ENCODE measurements around the gene NDUFB11.

DNA sequence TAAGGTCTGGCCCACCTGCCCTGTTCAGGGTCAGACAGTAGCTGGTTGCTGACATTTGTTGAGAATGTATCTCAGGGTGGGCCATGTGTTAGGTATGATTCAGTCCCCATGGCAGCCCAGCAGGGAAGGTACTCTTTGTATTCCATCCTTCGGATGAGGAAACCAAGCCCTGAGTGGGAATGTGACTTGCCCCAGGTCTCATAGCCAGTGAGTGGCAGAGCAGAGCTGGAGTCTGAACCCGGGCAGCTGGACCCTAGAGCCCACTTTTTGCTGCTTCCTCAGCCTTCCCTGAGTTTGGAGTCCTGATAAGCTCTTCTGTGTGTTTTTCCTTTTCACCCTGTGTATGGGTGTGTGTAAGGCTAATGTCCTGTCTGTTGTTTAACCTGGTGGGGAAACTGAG, 27.5 kb upstream of the NDUFB11 start:
- TF ChIP-seq, protein P1, sequence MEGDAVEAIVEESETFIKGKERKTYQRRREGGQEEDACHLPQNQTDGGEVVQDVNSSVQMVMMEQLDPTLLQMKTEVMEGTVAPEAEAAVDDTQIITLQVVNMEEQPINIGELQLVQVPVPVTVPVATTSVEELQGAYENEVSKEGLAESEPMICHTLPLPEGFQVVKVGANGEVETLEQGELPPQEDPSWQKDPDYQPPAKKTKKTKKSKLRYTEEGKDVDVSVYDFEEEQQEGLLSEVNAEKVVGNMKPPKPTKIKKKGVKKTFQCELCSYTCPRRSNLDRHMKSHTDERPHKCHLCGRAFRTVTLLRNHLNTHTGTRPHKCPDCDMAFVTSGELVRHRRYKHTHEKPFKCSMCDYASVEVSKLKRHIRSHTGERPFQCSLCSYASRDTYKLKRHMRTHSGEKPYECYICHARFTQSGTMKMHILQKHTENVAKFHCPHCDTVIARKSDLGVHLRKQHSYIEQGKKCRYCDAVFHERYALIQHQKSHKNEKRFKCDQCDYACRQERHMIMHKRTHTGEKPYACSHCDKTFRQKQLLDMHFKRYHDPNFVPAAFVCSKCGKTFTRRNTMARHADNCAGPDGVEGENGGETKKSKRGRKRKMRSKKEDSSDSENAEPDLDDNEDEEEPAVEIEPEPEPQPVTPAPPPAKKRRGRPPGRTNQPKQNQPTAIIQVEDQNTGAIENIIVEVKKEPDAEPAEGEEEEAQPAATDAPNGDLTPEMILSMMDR (IDR thresholded peaks at IDR 0.05; ENCODE audit: insufficient read depth, low read length): no peak
- TF ChIP-seq, protein P2, sequence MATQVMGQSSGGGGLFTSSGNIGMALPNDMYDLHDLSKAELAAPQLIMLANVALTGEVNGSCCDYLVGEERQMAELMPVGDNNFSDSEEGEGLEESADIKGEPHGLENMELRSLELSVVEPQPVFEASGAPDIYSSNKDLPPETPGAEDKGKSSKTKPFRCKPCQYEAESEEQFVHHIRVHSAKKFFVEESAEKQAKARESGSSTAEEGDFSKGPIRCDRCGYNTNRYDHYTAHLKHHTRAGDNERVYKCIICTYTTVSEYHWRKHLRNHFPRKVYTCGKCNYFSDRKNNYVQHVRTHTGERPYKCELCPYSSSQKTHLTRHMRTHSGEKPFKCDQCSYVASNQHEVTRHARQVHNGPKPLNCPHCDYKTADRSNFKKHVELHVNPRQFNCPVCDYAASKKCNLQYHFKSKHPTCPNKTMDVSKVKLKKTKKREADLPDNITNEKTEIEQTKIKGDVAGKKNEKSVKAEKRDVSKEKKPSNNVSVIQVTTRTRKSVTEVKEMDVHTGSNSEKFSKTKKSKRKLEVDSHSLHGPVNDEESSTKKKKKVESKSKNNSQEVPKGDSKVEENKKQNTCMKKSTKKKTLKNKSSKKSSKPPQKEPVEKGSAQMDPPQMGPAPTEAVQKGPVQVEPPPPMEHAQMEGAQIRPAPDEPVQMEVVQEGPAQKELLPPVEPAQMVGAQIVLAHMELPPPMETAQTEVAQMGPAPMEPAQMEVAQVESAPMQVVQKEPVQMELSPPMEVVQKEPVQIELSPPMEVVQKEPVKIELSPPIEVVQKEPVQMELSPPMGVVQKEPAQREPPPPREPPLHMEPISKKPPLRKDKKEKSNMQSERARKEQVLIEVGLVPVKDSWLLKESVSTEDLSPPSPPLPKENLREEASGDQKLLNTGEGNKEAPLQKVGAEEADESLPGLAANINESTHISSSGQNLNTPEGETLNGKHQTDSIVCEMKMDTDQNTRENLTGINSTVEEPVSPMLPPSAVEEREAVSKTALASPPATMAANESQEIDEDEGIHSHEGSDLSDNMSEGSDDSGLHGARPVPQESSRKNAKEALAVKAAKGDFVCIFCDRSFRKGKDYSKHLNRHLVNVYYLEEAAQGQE (IDR thresholded peaks at IDR 0.05; ENCODE audit: insufficient replicate concordance, low read depth): no peak
- TF ChIP-seq POLR2AphosphoS5 (IDR thresholded peaks at IDR 0.05; ENCODE audit: low read depth) (no peak), GABPA (IDR thresholded peaks at IDR 0.05; ENCODE audit: low read depth) (no peak)

Measured in HL-60 (cell line).